ENCODE results near the gene TEDC2. TPM values are rescaled to one million over a fixed set of nuclear protein-coding genes. Genes with fewer than 3 reads are reported as not detected.

Gene TEDC2
- total RNA-seq, 1 donor from 2014 or later: 16.0 TPM

GRCh38 chr16:2425008-2425518 lies 34.8 kb upstream of the TEDC2 start:
- TF ChIP-seq CTCF (IDR thresholded peaks at IDR 0.05; ENCODE audit: unreplicated experiment): no peak
- Mint-ChIP-seq H3K4me3 (no peak overlapping the region), H3K27ac (no peak overlapping the region), H3K4me1 (peaks cover 15% of the 10 kb centered on the region), H3K9me3 (no peaks in the 10 kb centered on the region), H3K27me3 (ENCODE audit: low read depth) (peaks cover 10% of the 10 kb centered on the region), H3K36me3 (no peaks in the 10 kb centered on the region)
- no peak for DNase-seq (ENCODE audit: low spot score in 2 of 2, unreplicated experiment in 2 of 2)

GRCh38 chr16:2425825-2426430 lies 34.0 kb upstream of the TEDC2 start:
- Mint-ChIP-seq H3K9me3 (no peaks in the 10 kb centered on the region), H3K4me1 (peaks cover 24% of the 10 kb centered on the region), H3K27me3 (ENCODE audit: low read depth) (peaks cover 3% of the 10 kb centered on the region), H3K4me3 (no peak overlapping the region), H3K27ac (no peak overlapping the region), H3K36me3 (no peaks in the 10 kb centered on the region)
- no peak for TF ChIP-seq CTCF (IDR thresholded peaks at IDR 0.05; ENCODE audit: unreplicated experiment)
- no peak for DNase-seq (ENCODE audit: low spot score in 2 of 2, unreplicated experiment in 2 of 2)

- no peak for TF ChIP-seq CTCF (IDR thresholded peaks at IDR 0.05; ENCODE audit: unreplicated experiment)
- peaks cover 25% of the 10 kb centered on the region for H3K4me1 Mint-ChIP-seq
- no peaks in the 10 kb centered on the region for H3K9me3 Mint-ChIP-seq
- no peak overlapping the region for H3K27ac Mint-ChIP-seq
- H3K36me3 Mint-ChIP-seq: no peaks in the 10 kb centered on the region
- DNase-seq (ENCODE audit: low spot score in 2 of 2, unreplicated experiment in 2 of 2): no peak
- no peak overlapping the region for H3K4me3 Mint-ChIP-seq
- no peaks in the 10 kb centered on the region for H3K27me3 Mint-ChIP-seq (ENCODE audit: low read depth)
Measured at GRCh38 chr16:2426941-2427361, 33.0 kb upstream of the TEDC2 start.

GRCh38 chr16:2427526-2427925 lies 32.4 kb upstream of the TEDC2 start:
- no peak for TF ChIP-seq CTCF (IDR thresholded peaks at IDR 0.05; ENCODE audit: unreplicated experiment)
- Mint-ChIP-seq H3K27ac (no peak overlapping the region), H3K4me1 (peaks cover 25% of the 10 kb centered on the region), H3K4me3 (peak overlapping the region; percentile 55), H3K27me3 (ENCODE audit: low read depth) (no peaks in the 10 kb centered on the region), H3K36me3 (no peaks in the 10 kb centered on the region), H3K9me3 (no peaks in the 10 kb centered on the region)
- no peak for DNase-seq (ENCODE audit: low spot score in 2 of 2, unreplicated experiment in 2 of 2)

GRCh38 chr16:2428051-2428783 lies 31.7 kb upstream of the TEDC2 start:
- Mint-ChIP-seq H3K36me3 (peaks cover 3% of the 10 kb centered on the region), H3K4me3 (peak overlapping the region; percentile 80), H3K27me3 (ENCODE audit: low read depth) (no peaks in the 10 kb centered on the region), H3K9me3 (no peaks in the 10 kb centered on the region), H3K4me1 (peaks cover 25% of the 10 kb centered on the region), H3K27ac (peak overlapping the region; percentile 54)
- TF ChIP-seq CTCF (IDR thresholded peaks at IDR 0.05; ENCODE audit: unreplicated experiment): no peak
- DNase-seq (ENCODE audit: low spot score in 2 of 2, unreplicated experiment in 2 of 2): peak in 1 of 2 experiments; percentile 61
